T follicular helper cell (primary cell): Measurements from ENCODE around the gene C1orf87.

Experiments used
- DNase-seq: peaks from one replicate; pipeline ENCODE4 v3.0.0-alpha.2; 2020; ENCODE audit warnings: low read depth

The C1orf87 gene

GRCh38 chr1:59947047-59947938 is 126.3 kb downstream of the C1orf87 start:
- peak; percentile 26 for DNase-seq

- no peak for DNase-seq
Observed at GRCh38 chr1:59945790-59946189, 127.8 kb downstream of the C1orf87 start.
